OCI-LY3 (cell line): ENCODE data around the gene GRID2.

Experiments used
- H2AFZ ChIP-seq: fragments of 200-600, 300-600 bp; shearing (Covaris generic); 2 replicates; pipeline ENCODE4 v1.6.0; 2014; ENCODE audit warnings: antibody characterized with exemption, low read depth, low read length
- H3K27ac ChIP-seq: fragments of 200-600, 300-600 bp; sonication (generic); 2 replicates; pipeline ENCODE4 v1.5.1; 2014; ENCODE audit warnings: mild to moderate bottlenecking, low read length, moderate library complexity, mixed read lengths
- H3K27me3 ChIP-seq: fragments of 200-600, 300-600 bp; sonication (generic); 2 replicates; pipeline ENCODE4 v1.6.1; 2014; ENCODE audit warnings: low read depth, low read length, mixed read lengths
- H3K36me3 ChIP-seq: fragments of 200-600, 300-600 bp; sonication (generic); replicated peaks from 2 replicates; pipeline ENCODE3; 2014; ENCODE audit warnings: low read depth, low read length, mixed read lengths
- H3K4me1 ChIP-seq: fragments of 300-600, 200-600 bp; sonication (generic); 2 replicates; pipeline ENCODE4 v1.6.1; 2014; ENCODE audit warnings: low read length, mixed read lengths
- H3K4me2 ChIP-seq: fragments of 200-600, 300-600 bp; sonication (generic); 2 replicates; pipeline ENCODE4 v1.6.1; 2014; ENCODE audit warnings: low read length, mixed read lengths
- H3K4me3 ChIP-seq: fragments of 300-600, 200-600 bp; sonication (generic); 2 replicates; pipeline ENCODE4 v1.5.1; 2014; ENCODE audit warnings: antibody characterized with exemption, mild to moderate bottlenecking, low read length, moderate library complexity
- H3K79me2 ChIP-seq: fragments of 300-600, 200-600 bp; shearing (Covaris generic); 2 replicates; pipeline ENCODE4 v1.6.1; 2014; ENCODE audit warnings: mild to moderate bottlenecking, low read length, mixed read lengths
- H3K9ac ChIP-seq: fragments of 300-600, 200-600 bp; shearing (Covaris generic); 2 replicates; pipeline ENCODE4 v1.6.0; 2014; ENCODE audit warnings: mild to moderate bottlenecking, low read length, moderate library complexity
- H3K9me3 ChIP-seq: fragments of 200-600, 300-600 bp; shearing (Covaris generic); 2 replicates; pipeline ENCODE4 v1.6.1; 2014; ENCODE audit warnings: low read length, mixed read lengths; ENCODE audit not compliant: insufficient read depth
- H4K20me1 ChIP-seq: fragments of 200-600, 300-600 bp; sonication (generic); 2 replicates; pipeline ENCODE4 v1.6.1; 2016; ENCODE audit warnings: low read length, mixed read lengths; ENCODE audit not compliant: insufficient read depth
- CTCF ChIP-seq: fragments of 200-600, 300-600 bp; sonication (generic); IDR thresholded peaks from 2 replicates; pipeline ENCODE4 v1.5.1; 2014; ENCODE audit warnings: antibody characterized with exemption, low read length, low read depth
- EZH2phosphoT487 ChIP-seq: fragments of 200-600 bp; shearing (Covaris generic); IDR thresholded peaks from 2 replicates; pipeline ENCODE4 v1.6.1; 2018; ENCODE audit warnings: antibody characterized with exemption, mixed run types, low read depth

GRID2 gene

GRCh38 chr4:92305878-92306520, 2.2 kb downstream of the GRID2 start:
- Histone ChIP-seq H3K9ac (no peak overlapping the region), H3K79me2 (no peaks in the 10 kb centered on the region), H3K9me3 (no peaks in the 10 kb centered on the region), H2AFZ (no peak overlapping the region), H3K4me3 (no peak overlapping the region), H3K27ac (no peak overlapping the region), H3K36me3 (no peaks in the 10 kb centered on the region), H3K4me1 (no peaks in the 10 kb centered on the region), H3K4me2 (no peak overlapping the region), H3K27me3 (no peaks in the 10 kb centered on the region), H4K20me1 (no peaks in the 10 kb centered on the region)
- TF ChIP-seq EZH2phosphoT487: no peak
- TF ChIP-seq CTCF: no peak

GRCh38 chr4:92307181-92307580, 3.4 kb downstream of the GRID2 start:
- H3K36me3 ChIP-seq: no peaks in the 10 kb centered on the region
- H3K9ac ChIP-seq: no peak overlapping the region
- H3K9me3 ChIP-seq: no peaks in the 10 kb centered on the region
- TF ChIP-seq EZH2phosphoT487 (no peak), CTCF (no peak)
- no peaks in the 10 kb centered on the region for H3K79me2 ChIP-seq
- no peaks in the 10 kb centered on the region for H3K4me1 ChIP-seq
- H4K20me1 ChIP-seq: no peaks in the 10 kb centered on the region
- no peak overlapping the region for H3K27ac ChIP-seq
- H3K27me3 ChIP-seq: no peaks in the 10 kb centered on the region
- no peak overlapping the region for H3K4me2 ChIP-seq
- no peak overlapping the region for H2AFZ ChIP-seq
- no peak overlapping the region for H3K4me3 ChIP-seq

GRCh38 chr4:92307866-92308265, 4.1 kb downstream of the GRID2 start:
- Histone ChIP-seq H3K4me3 (no peak overlapping the region), H3K4me2 (no peak overlapping the region), H2AFZ (no peak overlapping the region), H4K20me1 (no peaks in the 10 kb centered on the region), H3K9ac (no peak overlapping the region), H3K27ac (no peak overlapping the region), H3K9me3 (no peaks in the 10 kb centered on the region), H3K27me3 (no peaks in the 10 kb centered on the region), H3K36me3 (no peaks in the 10 kb centered on the region), H3K79me2 (no peaks in the 10 kb centered on the region), H3K4me1 (no peaks in the 10 kb centered on the region)
- TF ChIP-seq EZH2phosphoT487 (no peak), CTCF (no peak)

GRCh38 chr4:92317047-92317446, 13.3 kb downstream of the GRID2 start:
- no peaks in the 10 kb centered on the region for H4K20me1 ChIP-seq
- no peaks in the 10 kb centered on the region for H3K79me2 ChIP-seq
- H3K9ac ChIP-seq: no peak overlapping the region
- no peak overlapping the region for H3K4me3 ChIP-seq
- H3K36me3 ChIP-seq: no peaks in the 10 kb centered on the region
- H3K4me1 ChIP-seq: no peaks in the 10 kb centered on the region
- no peak overlapping the region for H3K4me2 ChIP-seq
- H3K27ac ChIP-seq: no peak overlapping the region
- no peaks in the 10 kb centered on the region for H3K27me3 ChIP-seq
- H3K9me3 ChIP-seq: no peaks in the 10 kb centered on the region
- H2AFZ ChIP-seq: no peak overlapping the region
- TF ChIP-seq CTCF: no peak
- no peak for TF ChIP-seq EZH2phosphoT487
